ENCODE results near the gene KCNJ5.

The KCNJ5 gene

GRCh38 chr11:128934351-128934750 is 43.2 kb downstream of the KCNJ5 start:
- DNase-seq: no peak

- no peak for DNase-seq
Observed at GRCh38 chr11:128934926-128935325, 43.8 kb downstream of the KCNJ5 start.

GRCh38 chr11:128936606-128937251 is 45.6 kb downstream of the KCNJ5 start:
- DNase-seq: no peak

- DNase-seq: no peak
Observed at GRCh38 chr11:128937480-128937879, 46.3 kb downstream of the KCNJ5 start.

GRCh38 chr11:128938156-128938885 is 47.2 kb downstream of the KCNJ5 start:
- no peak for DNase-seq

- no peak for DNase-seq
Observed at GRCh38 chr11:128939591-128939990, 48.4 kb downstream of the KCNJ5 start.

- DNase-seq: no peak
Observed at GRCh38 chr11:128940156-128940555, 49.0 kb downstream of the KCNJ5 start.

- no peak for DNase-seq
Observed at GRCh38 chr11:128940603-128941002, 49.4 kb downstream of the KCNJ5 start.

- DNase-seq: no peak
Observed at GRCh38 chr11:128941110-128941509, 50.0 kb downstream of the KCNJ5 start.

- DNase-seq: no peak
Observed at GRCh38 chr11:128941573-128942271, 50.6 kb downstream of the KCNJ5 start.

GRCh38 chr11:128942272-128942612 is 51.1 kb downstream of the KCNJ5 start:
- no peak for DNase-seq

- no peak for DNase-seq
Observed at GRCh38 chr11:128942817-128943427, 51.8 kb downstream of the KCNJ5 start, which contains the start of gene TP53AIP1. Gene TP53AIP1, minus strand, starts transcription at chr11:128942871. Its CDS starts 5,053 bp downstream, at chr11:128937818.

- no peak for DNase-seq
Observed at GRCh38 chr11:128943428-128943976, 52.3 kb downstream of the KCNJ5 start.

- DNase-seq: no peak
Observed at GRCh38 chr11:128946648-128947047, 55.5 kb downstream of the KCNJ5 start.

- no peak for DNase-seq
Observed at GRCh38 chr11:128947773-128948172, 56.6 kb downstream of the KCNJ5 start.

- no peak for DNase-seq
Observed at GRCh38 chr11:128948583-128948982, 57.4 kb downstream of the KCNJ5 start.

- no peak for DNase-seq
Observed at GRCh38 chr11:128949791-128950454, 58.8 kb downstream of the KCNJ5 start.

GRCh38 chr11:128953151-128953550 is 62.0 kb downstream of the KCNJ5 start:
- no peak for DNase-seq

GRCh38 chr11:128955636-128956035 is 64.5 kb downstream of the KCNJ5 start:
- DNase-seq: no peak

- DNase-seq: no peak
Observed at GRCh38 chr11:128956401-128957201, 65.4 kb downstream of the KCNJ5 start.

GRCh38 chr11:128957202-128957482 is 66.0 kb downstream of the KCNJ5 start:
- DNase-seq: no peak

GRCh38 chr11:128961645-128962044 is 70.5 kb downstream of the KCNJ5 start:
- no peak for DNase-seq
